Tibial artery (tissue), 4 donors: ENCODE measurements around the gene GPD2.

Experiments used
- DNase-seq, 2 donors: peaks; one replicate each; pipeline ENCODE4 v3.0.0-alpha.2; 2019
- H3K27ac ChIP-seq, 2 donors: fragments of 200-600 bp; sonication (generic) in 1 of 2; 1 replicate in 1 of 2; 2 replicates in 1 of 2; pipeline ENCODE4 v1.5.1; 2018 to 2019; ENCODE audit warnings: mild to moderate bottlenecking in 1 of 2
- H3K27me3 ChIP-seq, 2 donors: fragments of 200-600 bp; sonication (generic) in 1 of 2; one replicate each; pipeline versions ENCODE4 v1.5.1 to v1.6.0; 2016 to 2019
- H3K36me3 ChIP-seq, 3 donors: fragments of 200-600 bp; sonication (generic) in 2 of 3; one replicate each; pipeline ENCODE4 v1.5.1; 2016 to 2019; ENCODE audit warnings: mild to moderate bottlenecking in 2 of 3
- H3K4me1 ChIP-seq, 4 donors: fragments of 200-600 bp; sonication (generic) in 2 of 4; 1 replicate in 3 of 4; 2 replicates in 1 of 4; pipeline ENCODE4 v1.5.1; 2016 to 2019
- H3K4me3 ChIP-seq, 2 donors: fragments of 200-600 bp; sonication (generic) in 1 of 2; 1 replicate in 1 of 2; 2 replicates in 1 of 2; pipeline ENCODE4 v1.5.1; 2018 to 2019; ENCODE audit warnings: mild to moderate bottlenecking in 2 of 2
- H3K9me3 ChIP-seq, 3 donors: fragments of 200-600 bp; sonication (generic) in 1 of 3; one replicate each; pipeline ENCODE4 v1.5.1; 2016 to 2019
- CTCF ChIP-seq, 2 experiments: fragments of 200-600 bp in 1 of 2; fragments of 450-650 bp in 1 of 2; IDR thresholded peaks; one replicate each; pipeline ENCODE4 v1.5.1; 2017 to 2019; ENCODE audit warnings: antibody characterized with exemption in 2 of 2, mild to moderate bottlenecking in 1 of 2, moderate library complexity in 1 of 2
- intact Hi-C: fragments of 100-400 bp; cut with DNase I; formaldehyde crosslinking; loops from one replicate; pipeline ENCODE4 v1.15.0; 2023; ENCODE audit warnings: low total_unique reads

GPD2 gene

GRCh38 chr2:156437272-156437930, 1.2 kb downstream of the GPD2 start:
- intact Hi-C loops: loop anchor here (2.0 to 5.0 kb wide), 2 partner anchors 37 to 105 kb away; partner anchors contain the start of gene NR4A2
- peak; percentile 78 to 82 for DNase-seq
- Histone ChIP-seq H3K9me3 (no peaks in the 10 kb centered on the region), H3K27ac (peak overlapping the region; percentile 98 to 100), H3K36me3 (no peaks in the 10 kb centered on the region), H3K4me1 (peaks cover 0 to 31% (median 27%) of the 10 kb centered on the region in 4 donors), H3K4me3 (peak overlapping the region; percentile 66 to 81), H3K27me3 (no peaks in the 10 kb centered on the region)
- no peak for TF ChIP-seq CTCF (IDR thresholded peaks at IDR 0.05)

GRCh38 chr2:156437931-156438410, 1.8 kb downstream of the GPD2 start:
- H3K9me3 ChIP-seq: no peaks in the 10 kb centered on the region
- intact Hi-C loops: loop anchor here (2.0 to 5.0 kb wide), 2 partner anchors 37 to 106 kb away; partner anchors contain the start of gene NR4A2
- H3K36me3 ChIP-seq: no peaks in the 10 kb centered on the region
- peaks cover 0 to 31% (median 27%) of the 10 kb centered on the region in 4 donors for H3K4me1 ChIP-seq
- H3K27ac ChIP-seq: peak overlapping the region; percentile 98 to 100
- no peaks in the 10 kb centered on the region for H3K27me3 ChIP-seq
- H3K4me3 ChIP-seq: no peak overlapping the region
- no peak for DNase-seq
- no peak for TF ChIP-seq CTCF (IDR thresholded peaks at IDR 0.05)

DNA sequence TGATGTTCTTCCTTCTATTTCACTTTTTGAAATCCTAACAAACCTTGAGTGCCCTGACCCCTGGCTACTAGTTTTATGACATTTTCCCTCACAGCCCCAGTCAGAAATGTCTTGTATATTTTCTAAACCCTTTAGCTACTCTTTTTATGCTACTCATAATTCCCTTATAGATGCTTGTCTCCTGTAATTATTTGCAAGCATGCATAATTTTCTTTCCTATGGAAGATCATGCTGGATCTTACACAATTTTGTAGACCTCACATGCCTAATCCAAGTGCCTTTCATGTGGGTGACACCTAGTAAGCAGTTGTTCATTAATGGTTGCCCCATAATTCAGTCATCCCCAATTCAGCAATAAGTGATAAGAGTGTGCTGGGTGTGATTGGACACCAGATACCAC, 6.9 kb downstream of the GPD2 start:
- no peak overlapping the region for H3K27ac ChIP-seq
- intact Hi-C loops: no loop called here
- H3K9me3 ChIP-seq: no peaks in the 10 kb centered on the region
- no peaks in the 10 kb centered on the region for H3K27me3 ChIP-seq
- DNase-seq: no peak
- no peak overlapping the region for H3K4me3 ChIP-seq
- H3K4me1 ChIP-seq: peaks cover 0 to 18% (median 6%) of the 10 kb centered on the region in 4 donors
- H3K36me3 ChIP-seq: no peaks in the 10 kb centered on the region
- no peak for TF ChIP-seq CTCF (IDR thresholded peaks at IDR 0.05)

GRCh38 chr2:156445296-156446220, 9.4 kb downstream of the GPD2 start:
- TF ChIP-seq CTCF (IDR thresholded peaks at IDR 0.05): no peak
- Histone ChIP-seq H3K36me3 (no peaks in the 10 kb centered on the region), H3K9me3 (no peaks in the 10 kb centered on the region), H3K4me3 (no peak overlapping the region), H3K4me1 (peaks cover 0 to 13% (median 4%) of the 10 kb centered on the region in 4 donors), H3K27ac (no peak overlapping the region), H3K27me3 (no peaks in the 10 kb centered on the region)
- DNase-seq: no peak
- intact Hi-C loops: no loop called here

DNA sequence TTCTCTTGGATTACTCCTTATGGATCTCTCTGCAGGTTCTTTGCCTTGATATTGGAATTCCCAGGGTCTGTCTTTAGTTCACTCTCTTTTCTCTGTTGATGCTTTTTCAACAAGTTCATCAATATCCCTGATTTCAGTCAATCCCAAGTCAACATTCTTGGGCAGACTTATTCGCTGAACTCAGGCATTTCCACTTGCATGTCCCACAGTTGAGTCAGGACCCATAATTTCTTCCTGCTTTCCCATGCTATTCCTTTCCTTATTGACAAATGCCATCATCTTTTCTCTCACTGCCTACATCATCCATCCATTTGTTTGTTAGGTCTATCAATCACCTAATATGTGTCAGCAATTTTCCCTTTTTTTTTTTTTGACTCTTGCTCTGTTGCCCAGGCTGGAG, 11.6 kb downstream of the GPD2 start:
- intact Hi-C loops: no loop called here
- H3K4me1 ChIP-seq: peaks cover 0 to 13% (median 4%) of the 10 kb centered on the region in 4 donors

More for the DNA sequence above, 11.6 kb downstream of the GPD2 start:
- DNase-seq: no peak
- no peaks in the 10 kb centered on the region for H3K27me3 ChIP-seq
- H3K36me3 ChIP-seq: no peaks in the 10 kb centered on the region
- H3K4me3 ChIP-seq: no peak overlapping the region
- no peak for TF ChIP-seq CTCF (IDR thresholded peaks at IDR 0.05)
- H3K9me3 ChIP-seq: no peaks in the 10 kb centered on the region
- H3K27ac ChIP-seq: no peak overlapping the region
